HG02588 (cell line): Measurements from ENCODE around the gene ZBTB7C.

Experiments used
- ATAC-seq: cut with Tn5 transposase; IDR thresholded peaks from one replicate; pipeline ENCODE4 v1.9.1; 2021; ENCODE audit warnings: mild to moderate bottlenecking, moderate library complexity; ENCODE audit not compliant: unreplicated experiment

The ZBTB7C gene

GRCh38 chr18:48009116-48009745 is 400.0 kb downstream of the ZBTB7C start:
- no peak for ATAC-seq

GRCh38 chr18:48007955-48008701 is 401.1 kb downstream of the ZBTB7C start:
- no peak for ATAC-seq

GRCh38 chr18:48007381-48007780 is 401.8 kb downstream of the ZBTB7C start:
- ATAC-seq: no peak

- ATAC-seq: no peak
Measured at GRCh38 chr18:48006415-48007175, 402.6 kb downstream of the ZBTB7C start.

- ATAC-seq: no peak
Measured at GRCh38 chr18:48004577-48004976, 404.6 kb downstream of the ZBTB7C start.

GRCh38 chr18:48003426-48004349 is 405.5 kb downstream of the ZBTB7C start:
- ATAC-seq: no peak

- no peak for ATAC-seq
Measured at GRCh38 chr18:48002933-48003365, 406.2 kb downstream of the ZBTB7C start.

- no peak for ATAC-seq
Measured at GRCh38 chr18:48000701-48001100, 408.5 kb downstream of the ZBTB7C start.

GRCh38 chr18:47999801-48000248 is 409.4 kb downstream of the ZBTB7C start:
- no peak for ATAC-seq

GRCh38 chr18:47997338-47997780 is 411.8 kb downstream of the ZBTB7C start:
- no peak for ATAC-seq

- no peak for ATAC-seq
Measured at GRCh38 chr18:47996091-47996541, 413.1 kb downstream of the ZBTB7C start.

GRCh38 chr18:47995654-47996053 is 413.5 kb downstream of the ZBTB7C start:
- no peak for ATAC-seq

GRCh38 chr18:47993409-47993808 is 415.8 kb downstream of the ZBTB7C start:
- ATAC-seq: no peak

- ATAC-seq: no peak
Measured at GRCh38 chr18:47992976-47993375, 416.2 kb downstream of the ZBTB7C start.

GRCh38 chr18:47992266-47992665 is 416.9 kb downstream of the ZBTB7C start:
- no peak for ATAC-seq

- no peak for ATAC-seq
Measured at GRCh38 chr18:47990981-47991380, 418.2 kb downstream of the ZBTB7C start.

GRCh38 chr18:47987388-47987699 is 421.8 kb downstream of the ZBTB7C start:
- no peak for ATAC-seq

- no peak for ATAC-seq
Measured at GRCh38 chr18:47986620-47987387, 422.4 kb downstream of the ZBTB7C start.

GRCh38 chr18:47985866-47986265 is 423.3 kb downstream of the ZBTB7C start:
- ATAC-seq: no peak

GRCh38 chr18:47984991-47985390 is 424.2 kb downstream of the ZBTB7C start:
- no peak for ATAC-seq
